HG03064 (cell line): Measurements from ENCODE around the gene CREB3L2.
"Not testable (repeated sequence)": the region's sequence is repeated elsewhere in the genome, so short reads cannot be mapped to it uniquely, and the experiment has no call there.

ENCODE experiments used
- ATAC-seq: cut with Tn5 transposase; IDR thresholded peaks from one replicate; pipeline ENCODE4 v1.9.1; 2021; ENCODE audit warnings: low read depth; ENCODE audit not compliant: unreplicated experiment

CREB3L2 gene

DNA sequence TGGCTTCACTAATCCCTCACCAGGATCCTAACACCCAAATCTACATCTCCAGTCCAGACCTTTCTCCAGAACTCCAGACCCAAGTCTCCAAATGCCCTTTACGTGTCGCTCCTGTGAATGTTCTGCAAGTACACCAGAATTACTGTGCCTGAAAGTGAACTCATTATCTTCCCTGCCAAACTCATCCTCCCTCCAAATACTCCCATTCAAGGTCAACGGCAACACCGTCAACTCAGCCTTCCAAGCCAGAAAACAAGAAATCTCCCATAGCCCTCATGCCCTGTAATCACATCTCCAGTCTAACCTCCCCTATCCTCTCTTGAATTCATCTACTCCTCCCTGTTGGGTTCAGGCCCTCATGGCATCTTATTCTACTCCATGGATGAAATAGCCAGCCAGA is 12.3 kb downstream of the CREB3L2 start:
- ATAC-seq, result no peak

DNA sequence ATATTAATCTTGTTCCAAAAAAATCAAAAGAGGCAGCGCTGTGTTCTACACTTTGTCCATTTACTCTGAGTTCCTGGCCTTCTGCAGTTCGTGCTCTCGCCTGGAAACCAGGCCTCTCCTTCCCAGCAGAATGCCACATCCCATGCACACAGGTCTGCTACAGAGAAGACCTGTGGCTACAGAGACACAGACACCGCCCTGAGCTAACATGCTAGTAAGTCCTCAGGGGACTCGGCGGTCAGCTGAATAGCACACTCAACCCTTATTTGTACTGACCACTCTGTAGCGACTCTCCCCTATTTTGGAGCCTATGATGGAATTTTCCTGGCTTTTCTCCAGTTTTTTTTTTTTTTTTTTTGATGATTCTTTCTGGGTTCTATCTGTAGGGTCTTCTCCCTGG is 12.8 kb downstream of the CREB3L2 start:
- no peak for ATAC-seq

DNA sequence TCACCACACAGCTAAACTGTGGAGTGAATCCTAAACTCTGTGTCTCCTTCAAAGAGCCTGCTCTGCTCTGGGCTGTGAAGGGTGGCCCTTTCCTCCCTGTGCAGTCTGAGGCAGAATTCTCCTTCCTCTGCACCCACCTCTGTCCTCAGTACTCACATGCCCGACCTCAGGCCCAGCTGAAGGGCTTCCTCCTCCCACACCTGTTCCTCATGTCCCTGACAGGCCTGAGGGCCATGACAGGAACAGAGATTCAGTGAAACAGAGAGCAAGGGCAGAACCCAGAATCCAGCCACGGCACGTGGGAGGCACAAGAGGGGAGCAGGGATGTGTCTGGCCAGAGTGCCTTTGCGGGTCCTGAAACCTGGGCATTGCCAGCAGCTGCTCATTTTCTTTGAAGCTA is 13.9 kb downstream of the CREB3L2 start:
- ATAC-seq, result peak; percentile 56

DNA sequence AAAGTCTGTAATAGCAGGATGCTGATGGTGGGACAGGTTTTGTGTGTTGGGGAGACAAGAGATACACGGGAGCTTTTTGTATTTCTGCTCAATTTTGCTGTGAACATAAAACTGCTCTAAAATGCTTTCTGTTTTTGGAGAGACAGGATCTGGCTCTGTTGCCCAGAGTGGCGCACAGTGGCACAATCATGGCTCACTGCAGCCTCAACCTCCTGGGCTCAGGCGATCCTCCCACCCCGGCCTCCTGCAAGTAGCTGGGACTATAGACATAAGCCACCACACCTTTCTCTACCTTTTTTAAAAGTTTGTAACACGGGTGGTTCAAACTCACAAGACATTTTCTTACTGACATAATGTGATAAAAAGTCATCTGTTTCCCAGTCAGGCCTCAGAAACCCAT is 14.3 kb downstream of the CREB3L2 start:
- no peak for ATAC-seq

DNA sequence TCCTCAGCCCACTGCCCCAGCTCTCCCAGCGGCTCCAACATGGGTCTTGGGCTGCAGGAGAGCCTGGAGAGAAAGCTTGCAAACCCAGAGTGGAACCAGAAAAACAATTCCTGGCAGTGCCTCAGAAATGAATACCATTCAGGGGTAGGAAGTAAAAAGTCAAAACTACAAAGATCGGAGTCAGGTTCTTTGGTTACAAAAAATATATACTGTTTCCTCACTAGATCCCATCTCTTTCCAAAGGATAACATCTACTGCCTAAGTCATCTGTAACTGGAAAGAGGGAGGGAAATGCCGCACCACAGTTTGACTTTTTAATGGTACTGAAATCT is 14.9 kb downstream of the CREB3L2 start:
- no peak for ATAC-seq

DNA sequence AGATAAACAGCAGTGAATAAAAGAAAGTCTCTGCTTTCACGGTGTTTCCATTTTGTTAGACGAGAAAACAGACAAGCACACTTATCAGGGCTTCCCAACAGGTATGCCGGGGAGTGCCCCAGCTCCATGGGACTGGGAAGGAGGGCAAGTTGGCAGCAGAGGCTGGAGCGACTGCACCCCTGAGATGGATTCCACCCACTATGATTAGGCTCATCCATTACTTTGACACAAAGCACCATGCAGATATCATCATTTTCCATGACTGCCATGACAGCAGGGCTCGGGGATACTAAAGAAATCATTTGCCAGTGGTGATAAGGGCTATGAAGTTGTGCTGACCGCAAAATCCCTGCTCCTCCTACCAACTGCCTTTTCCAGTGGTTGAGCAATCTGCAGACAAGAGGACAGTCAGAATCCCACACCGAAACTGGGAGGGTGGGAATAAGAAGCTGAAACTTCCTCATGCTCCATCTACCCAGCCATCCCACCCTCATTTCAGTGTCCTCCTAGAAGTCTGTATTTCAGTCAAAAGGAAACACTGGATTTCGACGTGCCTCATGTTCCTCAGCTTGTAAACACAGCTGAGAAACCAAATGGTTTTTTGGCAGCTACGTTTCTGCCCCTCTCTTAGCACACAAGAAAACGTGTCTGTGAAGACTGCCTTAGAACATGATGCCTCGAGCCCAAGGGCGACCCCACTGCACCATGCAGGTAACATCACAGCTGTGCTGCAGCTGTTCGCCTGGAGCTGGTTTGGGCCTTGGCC is 15.5 kb downstream of the CREB3L2 start:
- no peak for ATAC-seq

DNA sequence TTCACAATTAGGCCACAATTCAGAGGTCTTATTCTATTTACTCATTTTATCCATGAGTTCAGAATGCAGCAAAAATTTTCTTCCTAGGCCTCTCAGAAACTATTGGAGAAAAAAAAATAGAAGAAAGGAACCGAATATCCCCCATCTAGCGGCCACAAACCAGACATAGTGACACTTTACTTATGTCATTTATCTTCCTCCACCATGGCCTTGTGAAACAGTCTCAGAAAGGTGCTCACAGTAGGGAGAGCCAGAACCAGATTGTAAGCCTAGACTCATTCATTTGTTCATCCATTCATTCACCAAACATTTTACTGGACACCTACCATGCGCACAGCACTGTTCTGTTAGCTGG is 16.0 kb downstream of the CREB3L2 start:
- ATAC-seq, result peak; percentile 43

DNA sequence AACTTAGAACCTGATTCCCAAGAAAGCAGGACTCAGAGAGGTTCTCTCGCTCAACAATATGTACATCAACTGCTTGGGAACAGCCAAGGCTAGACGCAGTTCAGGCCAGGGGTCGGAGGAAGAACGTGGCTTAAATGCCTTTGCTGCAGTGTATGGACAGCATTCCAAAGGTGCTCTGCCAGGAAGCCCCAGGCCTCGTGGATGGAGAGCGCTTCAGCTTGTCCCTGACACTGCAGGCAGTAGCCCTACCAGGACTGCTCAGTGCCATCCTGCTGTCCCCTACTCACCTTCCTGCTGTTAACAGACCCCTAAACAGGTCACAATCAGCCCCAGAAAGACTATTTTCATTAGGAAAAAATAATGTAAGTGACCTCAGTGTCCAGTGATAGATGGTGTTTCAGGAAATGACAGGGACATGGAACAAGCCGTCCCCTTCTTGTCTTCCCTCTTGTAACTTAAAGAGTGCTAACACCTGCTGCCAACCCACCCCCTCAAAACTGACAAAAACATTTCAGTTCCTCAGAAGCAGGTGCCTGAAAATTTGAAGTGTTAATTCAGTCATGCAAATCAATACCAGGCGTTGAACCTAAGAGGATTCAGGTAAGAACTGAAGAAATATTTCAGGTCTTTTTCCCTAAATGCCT is 16.5 kb downstream of the CREB3L2 start:
- ATAC-seq, result peak; percentile 51

DNA sequence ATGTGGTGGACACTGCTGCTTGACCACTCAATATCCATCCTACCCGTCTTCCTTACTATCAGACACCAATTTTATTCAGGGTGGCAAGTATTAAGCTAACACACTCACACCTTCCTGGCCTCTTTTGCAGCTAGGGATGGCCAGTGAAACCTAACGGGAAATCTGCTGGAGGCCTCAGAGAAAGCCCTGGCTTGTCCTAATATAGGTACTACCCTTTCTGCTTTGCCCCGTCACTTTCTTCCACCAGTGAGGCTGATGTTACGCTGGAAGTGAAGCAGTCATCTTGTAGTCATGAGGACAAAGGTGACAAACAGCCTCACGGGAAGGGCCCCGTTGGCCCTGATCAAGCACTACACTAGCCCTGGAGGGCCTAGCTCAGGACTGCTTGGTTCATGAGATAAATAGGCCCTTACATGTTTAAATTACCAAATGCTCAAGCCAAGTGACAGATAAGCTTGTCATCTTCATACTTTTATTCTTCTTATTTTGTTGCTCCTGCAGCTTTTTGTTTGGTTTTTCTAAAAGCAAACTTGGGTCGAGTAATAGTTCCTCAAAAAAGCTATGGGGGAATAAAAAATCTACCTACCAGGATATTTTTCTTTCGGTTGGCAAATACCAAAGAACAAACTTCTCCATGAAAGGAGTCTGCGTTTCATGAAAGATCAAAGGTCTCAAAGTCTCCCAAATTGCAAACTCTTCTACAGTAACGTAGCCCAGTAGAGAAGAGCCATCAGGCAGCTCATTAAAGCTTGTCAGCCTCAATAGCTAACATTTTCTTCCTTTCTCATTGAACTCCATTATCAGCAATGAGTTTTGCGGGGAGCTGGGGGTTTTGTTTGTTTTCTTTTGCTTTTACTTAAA is 17.5 kb downstream of the CREB3L2 start:
- no peak for ATAC-seq

DNA sequence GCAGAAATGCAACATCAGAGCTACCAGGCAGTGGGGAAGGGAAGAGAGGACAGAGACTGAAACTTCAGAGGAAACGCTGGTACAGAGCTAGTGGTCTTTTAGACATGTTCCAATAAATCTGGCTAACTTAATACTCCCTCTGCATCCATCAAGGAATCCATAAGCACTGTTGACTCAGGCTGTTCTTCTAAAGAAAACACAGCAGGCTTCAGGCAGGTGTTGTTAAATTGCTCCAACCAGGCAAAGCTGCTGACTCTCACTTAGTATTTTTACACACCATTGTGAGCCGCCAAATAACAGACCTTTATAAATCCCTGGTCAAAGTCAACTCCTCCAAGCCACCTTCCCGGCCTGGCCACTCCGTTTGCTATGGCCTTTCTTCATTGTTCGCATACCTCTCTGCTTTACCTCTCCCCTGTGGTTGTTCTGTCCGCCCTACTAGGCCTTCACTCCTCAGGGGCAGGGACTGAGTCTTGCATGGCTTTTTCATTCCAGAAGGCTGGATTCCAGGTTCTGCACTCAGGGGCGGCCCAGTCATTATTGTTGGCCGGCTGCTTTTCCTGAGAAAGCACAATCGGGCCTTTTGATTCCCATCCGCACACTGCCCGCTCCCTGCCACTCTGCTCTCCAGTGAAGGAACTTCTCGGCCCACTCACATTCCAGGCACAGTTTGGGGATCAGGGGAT is 18.4 kb downstream of the CREB3L2 start:
- no peak for ATAC-seq

DNA sequence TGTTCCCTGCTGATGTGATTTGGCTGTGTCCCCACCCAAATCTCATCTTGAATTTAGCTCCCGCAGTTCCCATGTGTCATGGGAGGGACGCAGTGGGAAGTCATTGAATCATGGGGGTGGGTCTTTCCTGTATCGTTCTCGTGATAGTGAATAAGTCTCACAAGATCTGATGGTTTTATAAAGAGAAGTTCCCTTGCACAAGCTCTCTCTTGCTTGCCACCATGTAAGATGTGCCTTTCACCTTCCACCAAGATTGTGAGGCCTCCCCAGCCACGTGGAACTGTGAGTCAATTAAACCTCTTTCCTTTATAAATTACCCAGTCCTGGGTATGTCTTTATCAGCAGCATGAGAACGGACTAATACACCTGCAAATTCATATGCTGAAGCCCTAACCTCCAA is 19.5 kb downstream of the CREB3L2 start:
- ATAC-seq, result not testable (repeated sequence)

DNA sequence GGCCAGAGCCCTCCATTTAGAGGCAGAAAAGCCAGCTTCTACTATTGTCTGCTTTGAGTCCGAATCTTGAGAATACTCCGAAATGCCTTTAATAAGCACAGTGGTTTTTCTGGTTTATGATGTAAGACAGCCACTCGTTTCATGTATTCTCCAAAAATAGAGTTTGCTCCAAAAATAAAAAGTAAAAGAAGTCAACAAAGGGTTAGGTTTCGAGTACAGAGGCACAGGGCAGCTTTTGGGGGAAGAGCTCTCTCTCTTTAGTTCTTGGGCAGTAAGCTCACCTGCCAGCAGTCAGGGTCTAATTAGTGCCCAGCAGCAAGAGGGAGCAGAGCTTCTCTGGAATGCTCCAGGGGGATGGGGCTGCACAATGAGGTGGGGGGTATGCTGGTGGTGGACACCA is 20.2 kb downstream of the CREB3L2 start:
- peak; percentile 59 for ATAC-seq

DNA sequence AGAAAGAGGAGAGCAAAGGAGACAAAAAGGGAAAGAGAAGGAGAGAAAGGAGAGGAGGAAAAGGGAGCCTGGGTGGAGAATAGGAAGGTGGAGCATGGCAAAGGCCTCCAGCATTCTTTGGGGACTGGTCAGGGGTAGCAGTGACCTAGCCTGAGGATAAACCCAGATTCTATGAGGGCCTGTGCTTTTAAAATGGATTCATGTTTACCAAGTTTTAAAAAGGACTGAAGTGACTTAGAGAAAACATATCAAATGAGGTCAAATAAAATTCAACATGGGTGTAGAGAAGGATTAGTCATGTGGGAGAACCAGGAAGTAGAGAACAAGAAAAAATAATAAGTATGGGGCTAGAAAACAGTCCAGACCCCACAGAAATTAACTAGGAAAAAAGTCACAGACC is 20.7 kb downstream of the CREB3L2 start:
- ATAC-seq, result no peak

DNA sequence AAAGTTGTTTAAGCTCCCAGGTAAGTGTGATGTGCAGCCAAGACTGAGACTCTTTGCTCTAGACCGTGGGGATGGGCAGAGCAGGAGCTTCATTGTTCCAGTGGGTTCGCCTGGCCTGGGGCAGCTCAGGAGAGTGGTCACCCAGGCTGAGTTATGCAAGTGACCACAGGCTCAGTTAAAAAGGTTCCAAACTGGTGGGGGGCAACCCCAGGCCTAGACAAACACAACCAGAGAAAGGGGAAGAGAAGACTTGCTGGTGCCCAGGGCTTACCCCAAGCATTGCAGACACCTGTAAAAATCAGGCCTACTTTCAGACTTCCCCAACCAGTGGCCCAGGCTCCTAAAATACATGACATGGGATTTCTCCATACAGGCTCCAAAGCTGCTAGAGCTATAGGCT is 21.6 kb downstream of the CREB3L2 start:
- no peak for ATAC-seq

DNA sequence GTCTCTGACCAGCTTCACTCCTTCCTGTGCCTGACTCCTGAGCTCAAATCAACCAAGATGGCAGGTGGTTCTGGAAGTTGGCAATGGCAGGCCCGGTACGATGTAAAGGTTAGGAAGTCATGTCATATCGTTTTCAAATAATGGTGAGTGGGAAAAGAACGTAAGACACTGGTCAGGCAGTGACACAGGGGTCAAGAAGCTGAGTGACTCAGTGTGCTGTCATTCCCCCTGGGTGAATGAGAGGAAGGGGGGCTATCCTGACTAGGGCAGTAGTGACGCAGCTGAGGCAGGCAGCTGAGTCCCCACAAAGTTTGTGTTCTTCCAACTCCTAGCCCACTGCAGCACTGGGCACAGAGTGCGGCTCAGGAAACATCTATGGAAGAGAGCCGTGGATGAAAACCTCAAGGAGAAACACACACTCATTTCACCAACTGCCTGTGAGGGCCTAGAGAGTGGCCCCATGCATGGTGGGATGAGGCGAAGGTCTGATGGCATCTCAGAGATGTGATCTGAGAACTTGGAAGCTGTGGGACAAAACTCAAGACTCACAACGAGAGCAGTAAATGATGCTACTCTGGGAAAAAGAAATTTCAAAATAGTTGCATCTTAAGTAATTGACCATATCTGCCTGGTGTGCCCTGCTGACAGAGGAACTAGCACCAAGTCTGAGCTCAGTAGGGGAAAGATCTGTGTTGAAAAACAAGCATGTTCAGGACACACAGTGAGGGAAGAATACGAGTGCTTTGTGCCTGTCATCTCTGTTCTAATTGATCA is 23.2 kb downstream of the CREB3L2 start:
- no peak for ATAC-seq

DNA sequence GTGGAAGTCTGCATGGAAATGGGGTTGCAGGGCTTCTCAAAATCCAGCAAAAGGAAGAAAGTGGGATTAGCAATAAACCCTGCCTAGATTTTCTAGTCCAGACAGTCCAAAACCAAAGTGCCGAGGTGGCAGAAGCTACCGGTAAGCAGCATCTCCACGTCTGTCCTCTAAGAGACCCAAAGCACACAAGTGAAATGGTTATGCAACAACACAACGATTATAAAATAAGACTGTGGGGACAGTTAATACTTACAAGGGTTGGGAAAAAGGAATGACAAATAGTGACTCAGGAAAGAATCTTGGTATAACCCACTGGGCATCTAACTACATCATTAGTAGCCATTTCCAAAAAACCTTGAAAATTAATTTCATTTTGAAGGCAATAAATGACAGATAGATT is 24.7 kb downstream of the CREB3L2 start:
- no peak for ATAC-seq

DNA sequence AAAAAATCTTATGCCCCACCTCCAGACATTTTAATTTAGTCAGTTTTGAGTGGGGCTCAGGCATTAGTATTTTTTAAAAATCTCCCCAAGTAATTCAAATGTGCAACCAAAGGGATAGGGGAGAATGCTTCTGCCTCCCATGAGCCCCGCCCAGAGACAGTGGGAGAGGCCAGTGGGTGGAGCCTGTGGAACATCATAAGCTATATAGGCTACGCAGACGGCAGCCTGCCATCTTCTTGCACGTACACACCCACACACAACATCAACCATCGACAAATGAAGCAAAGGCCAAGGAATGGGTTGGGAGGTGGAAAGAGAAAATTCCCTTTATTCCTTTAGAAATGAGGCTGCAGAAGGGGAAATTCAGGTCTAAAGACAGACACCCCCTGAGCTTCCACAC is 25.2 kb downstream of the CREB3L2 start:
- ATAC-seq, result no peak

DNA sequence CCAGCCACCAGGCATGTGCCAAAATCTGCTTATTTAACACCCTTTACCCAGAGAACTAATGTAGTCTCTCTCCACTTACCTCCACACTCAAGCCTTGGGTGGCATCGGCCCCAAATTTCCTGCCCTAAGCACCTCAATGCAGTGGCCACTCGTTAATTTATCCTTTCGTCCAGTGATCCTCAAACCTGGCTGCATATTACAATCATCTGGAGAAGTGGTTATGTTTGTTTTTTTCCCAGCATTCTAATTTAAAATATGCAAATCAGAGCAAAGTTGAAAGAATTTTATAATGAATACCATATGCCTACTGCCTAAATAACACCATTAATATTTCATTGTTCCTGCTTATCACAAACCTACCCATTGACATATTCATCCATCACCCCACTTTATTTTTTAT is 25.7 kb downstream of the CREB3L2 start:
- ATAC-seq, result no peak

DNA sequence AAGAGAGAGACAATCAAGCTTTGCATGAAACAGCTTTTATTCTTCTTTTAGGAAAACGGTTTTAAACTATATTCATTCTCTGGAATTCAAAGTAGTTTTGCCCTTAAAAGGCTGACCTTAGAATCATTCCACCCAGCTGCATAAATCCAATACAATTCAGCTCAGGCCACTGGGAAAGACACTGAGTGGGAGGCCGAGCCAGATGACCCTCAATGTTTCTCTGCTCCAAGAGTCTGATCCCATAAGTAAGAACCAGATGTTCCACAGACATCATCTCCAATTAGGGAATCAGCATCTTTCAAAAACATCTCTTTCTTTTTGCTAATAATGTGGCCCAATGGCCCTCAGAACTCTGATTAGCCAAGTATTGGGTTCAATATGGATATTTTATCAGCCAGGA is 26.1 kb downstream of the CREB3L2 start:
- no peak for ATAC-seq

DNA sequence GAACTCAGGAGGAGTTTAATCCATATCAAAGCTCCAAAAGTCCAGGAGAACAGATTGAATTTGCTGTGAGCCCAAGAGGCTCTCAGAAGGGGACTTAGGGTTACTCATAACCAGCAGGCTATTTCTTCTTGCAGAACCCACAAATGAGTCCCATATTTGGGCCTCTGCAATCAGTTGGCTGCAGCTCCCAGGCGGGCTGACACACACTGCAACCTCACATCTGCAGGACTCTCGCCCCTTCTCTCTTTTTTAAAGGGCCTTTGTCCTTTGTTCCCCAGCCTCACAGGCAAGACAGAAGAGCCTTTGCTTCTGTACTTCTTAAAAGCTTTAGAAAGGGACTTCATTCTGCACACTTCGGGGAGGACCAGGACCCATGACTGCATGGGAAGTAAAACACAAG is 26.7 kb downstream of the CREB3L2 start:
- ATAC-seq, result no peak
